ENCODE results near the gene NR1D1. TPM values are rescaled to one million over a fixed set of nuclear protein-coding genes. Genes with fewer than 3 reads are reported as not detected.
A peak's percentile ranks its signal among the peaks of the same experiment; 100 is the strongest.

NR1D1 gene
- polyA plus RNA-seq, 4 donors = 3.7 to 4.7 (median 3.7) TPM

- no peak for DNase-seq (ENCODE audit: low read depth in 4 of 4, low spot score in 2 of 4)
Observed at GRCh38 chr17:40112191-40112711, 11.9 kb upstream of the NR1D1 start.

- peak; percentile 82 to 93 (median 89) for DNase-seq (ENCODE audit: low read depth in 4 of 4, low spot score in 2 of 4)
Observed at GRCh38 chr17:40111221-40112128, 11.1 kb upstream of the NR1D1 start.

GRCh38 chr17:40110026-40110845 is 9.8 kb upstream of the NR1D1 start:
- DNase-seq (ENCODE audit: low read depth in 4 of 4, low spot score in 2 of 4) = no peak

- no peak for DNase-seq (ENCODE audit: low read depth in 4 of 4, low spot score in 2 of 4)
Observed at GRCh38 chr17:40108970-40109824, 8.8 kb upstream of the NR1D1 start.

GRCh38 chr17:40107522-40108174 is 7.3 kb upstream of the NR1D1 start:
- no peak for DNase-seq (ENCODE audit: low read depth in 4 of 4, low spot score in 2 of 4)

- DNase-seq (ENCODE audit: low read depth in 4 of 4, low spot score in 2 of 4) = no peak
Observed at GRCh38 chr17:40106760-40107521, 6.6 kb upstream of the NR1D1 start.

GRCh38 chr17:40105861-40106759 is 5.7 kb upstream of the NR1D1 start:
- DNase-seq (ENCODE audit: low read depth in 4 of 4, low spot score in 2 of 4) = no peak

- DNase-seq (ENCODE audit: low read depth in 4 of 4, low spot score in 2 of 4) = no peak
Observed at GRCh38 chr17:40104594-40105486, 4.5 kb upstream of the NR1D1 start.

GRCh38 chr17:40103688-40104087 is 3.3 kb upstream of the NR1D1 start:
- no peak for DNase-seq (ENCODE audit: low read depth in 4 of 4, low spot score in 2 of 4)

- no peak for DNase-seq (ENCODE audit: low read depth in 4 of 4, low spot score in 2 of 4)
Observed at GRCh38 chr17:40103071-40103661, 2.8 kb upstream of the NR1D1 start.

GRCh38 chr17:40101367-40102210 is 1.2 kb upstream of the NR1D1 start:
- no peak for DNase-seq (ENCODE audit: low read depth in 4 of 4, low spot score in 2 of 4)

GRCh38 chr17:40100669-40101366 is 429 bp upstream of the NR1D1 start:
- DNase-seq (ENCODE audit: low read depth in 4 of 4, low spot score in 2 of 4) = peak in 3 of 4 donors; percentile 76 to 92 (median 83)

- DNase-seq (ENCODE audit: low read depth in 4 of 4, low spot score in 2 of 4) = no peak
Observed at GRCh38 chr17:40099619-40100418, 570 bp downstream of the NR1D1 start.

Measured in left renal cortex interstitium (tissue), 4 donors.